Measurements from ENCODE around the gene BOC. TPM values are rescaled to one million over a fixed set of nuclear protein-coding genes. Genes with fewer than 3 reads are reported as not detected.

BOC gene
- total RNA-seq, 4 donors from 2014 or later: 103 to 169 (median 105) TPM

- Histone ChIP-seq H3K4me1 (peaks cover 0 to 10% of the 10 kb centered on the region in 2 donors), H3K4me3 (no peak overlapping the region), H3K27me3 (no peaks in the 10 kb centered on the region), H3K9me3 (no peaks in the 10 kb centered on the region), H3K27ac (peak overlapping the region; percentile 63 to 73), H3K36me3 (no peaks in the 10 kb centered on the region)
- intact Hi-C loops (cut with DNase I; ENCODE audit: low total_unique reads): loop anchor here (5.0 to 10.0 kb wide), 2 partner anchors 148 to 231 kb away; no protein-coding TSS in a partner anchor
- TF ChIP-seq POLR2A (IDR thresholded peaks at IDR 0.05) (no peak), CTCF (IDR thresholded peaks at IDR 0.05) (no peak)
- no peak for DNase-seq
Observed at GRCh38 chr3:113285741-113286140, 74.4 kb downstream of the BOC start.

- peak overlapping the region; percentile 63 to 73 for H3K27ac ChIP-seq
- H3K4me1 ChIP-seq: peaks cover 0 to 10% of the 10 kb centered on the region in 2 donors
- no peak overlapping the region for H3K4me3 ChIP-seq
- H3K9me3 ChIP-seq: no peaks in the 10 kb centered on the region
- no peaks in the 10 kb centered on the region for H3K36me3 ChIP-seq
- intact Hi-C loops (cut with DNase I; ENCODE audit: low total_unique reads): loop anchor here (5.0 to 10.0 kb wide), 2 partner anchors 149 to 232 kb away; no protein-coding TSS in a partner anchor
- no peaks in the 10 kb centered on the region for H3K27me3 ChIP-seq
- DNase-seq: no peak
- TF ChIP-seq POLR2A (IDR thresholded peaks at IDR 0.05): no peak
- no peak for TF ChIP-seq CTCF (IDR thresholded peaks at IDR 0.05)
Observed at GRCh38 chr3:113286524-113286923, 75.2 kb downstream of the BOC start.

GRCh38 chr3:113287111-113287802, 75.9 kb downstream of the BOC start:
- DNase-seq: no peak
- intact Hi-C loops (cut with DNase I; ENCODE audit: low total_unique reads): loop anchor here (5.0 to 10.0 kb wide), 2 partner anchors 150 to 232 kb away; no protein-coding TSS in a partner anchor
- TF ChIP-seq POLR2A (IDR thresholded peaks at IDR 0.05) (no peak), CTCF (IDR thresholded peaks at IDR 0.05) (no peak)
- no peaks in the 10 kb centered on the region for H3K9me3 ChIP-seq
- H3K27me3 ChIP-seq: no peaks in the 10 kb centered on the region
- H3K36me3 ChIP-seq: no peaks in the 10 kb centered on the region
- peaks cover 0 to 10% of the 10 kb centered on the region in 2 donors for H3K4me1 ChIP-seq
- no peak overlapping the region for H3K4me3 ChIP-seq
- H3K27ac ChIP-seq: peak overlapping the region; percentile 63 to 73

GRCh38 chr3:113287803-113288648, 76.7 kb downstream of the BOC start:
- TF ChIP-seq CTCF (IDR thresholded peaks at IDR 0.05): peak; percentile 98 to 99 (median 98)
- no peak for TF ChIP-seq POLR2A (IDR thresholded peaks at IDR 0.05)
- H3K27me3 ChIP-seq: no peaks in the 10 kb centered on the region
- peak overlapping the region; percentile 63 to 73 for H3K27ac ChIP-seq

More at GRCh38 chr3:113287803-113288648, 76.7 kb downstream of the BOC start:
- peaks cover 0 to 10% of the 10 kb centered on the region in 2 donors for H3K4me1 ChIP-seq
- intact Hi-C loops (cut with DNase I; ENCODE audit: low total_unique reads): loop anchor here (5.0 to 10.0 kb wide), 2 partner anchors 151 to 233 kb away; no protein-coding TSS in a partner anchor
- DNase-seq: peak; percentile 63 to 77
- H3K4me3 ChIP-seq: no peak overlapping the region
- H3K36me3 ChIP-seq: no peaks in the 10 kb centered on the region
- no peaks in the 10 kb centered on the region for H3K9me3 ChIP-seq
